Activated naive CD4-positive, alpha-beta T cell treated with anti-CD3 and anti-CD28 coated beads, Interleukin-2, amount 10 ng/mL, durations not matched to agents 7 days and 5 days (primary cell): Measurements from ENCODE around the gene CEP57L1.
"Not testable (repeated sequence)": the region's sequence is repeated elsewhere in the genome, so short reads cannot be mapped to it uniquely, and the experiment has no call there.

Source experiments
- CTCF ChIA-PET: fragments of 350-600 bp; sonication (Branson Sonifier 250); formaldehyde crosslinking; loops from one replicate; lab custom pipeline; 2021; ENCODE audit warnings: antibody characterized with exemption; lab: Charles Lee
- DNase-seq: peaks from one replicate; pipeline ENCODE4 v3.0.0-alpha.2; 2020
- H3K27ac Mint-ChIP-seq: one replicate; pipeline ENCODE4 v1.8.0; 2021; ENCODE audit warnings: mild to moderate bottlenecking, moderate library complexity, mixed read lengths
- H3K27me3 Mint-ChIP-seq: one replicate; pipeline ENCODE4 v1.8.0; 2021; ENCODE audit warnings: mild to moderate bottlenecking, mixed read lengths
- H3K36me3 Mint-ChIP-seq: one replicate; pipeline ENCODE4 v1.8.0; 2021; ENCODE audit warnings: mixed read lengths
- H3K4me1 Mint-ChIP-seq: one replicate; pipeline ENCODE4 v1.8.0; 2021; ENCODE audit warnings: mixed read lengths
- H3K4me3 Mint-ChIP-seq: one replicate; pipeline ENCODE4 v1.8.0; 2021; ENCODE audit warnings: mild to moderate bottlenecking, moderate library complexity, mixed read lengths
- H3K9me3 Mint-ChIP-seq: one replicate; pipeline ENCODE4 v1.8.0; 2021; ENCODE audit warnings: mixed read lengths

CEP57L1 gene

GRCh38 chr6:109143191-109143590, 47.9 kb downstream of the CEP57L1 start:
- CTCF ChIA-PET, result no interaction called here
- Mint-ChIP-seq H3K27ac (no peak overlapping the region), H3K9me3 (peaks cover 2% of the 10 kb centered on the region), H3K4me1 (no peaks in the 10 kb centered on the region), H3K27me3 (no peaks in the 10 kb centered on the region), H3K36me3 (peaks cover 18% of the 10 kb centered on the region), H3K4me3 (no peak overlapping the region)
- DNase-seq, result no peak

- H3K27ac Mint-ChIP-seq, CTCF ChIA-PET, H3K4me3 Mint-ChIP-seq, H3K4me1 Mint-ChIP-seq, H3K9me3 Mint-ChIP-seq, DNase-seq, H3K27me3 Mint-ChIP-seq: not testable (repeated sequence)
- peaks cover 27% of the 10 kb centered on the region for H3K36me3 Mint-ChIP-seq
Observed at GRCh38 chr6:109148251-109148650, 52.9 kb downstream of the CEP57L1 start.

- peaks cover 29% of the 10 kb centered on the region for H3K36me3 Mint-ChIP-seq
- H3K27me3 Mint-ChIP-seq, DNase-seq, H3K27ac Mint-ChIP-seq, H3K4me1 Mint-ChIP-seq, H3K4me3 Mint-ChIP-seq, H3K9me3 Mint-ChIP-seq, CTCF ChIA-PET: not testable (repeated sequence)
Observed at GRCh38 chr6:109148716-109149115, 53.4 kb downstream of the CEP57L1 start.

DNA sequence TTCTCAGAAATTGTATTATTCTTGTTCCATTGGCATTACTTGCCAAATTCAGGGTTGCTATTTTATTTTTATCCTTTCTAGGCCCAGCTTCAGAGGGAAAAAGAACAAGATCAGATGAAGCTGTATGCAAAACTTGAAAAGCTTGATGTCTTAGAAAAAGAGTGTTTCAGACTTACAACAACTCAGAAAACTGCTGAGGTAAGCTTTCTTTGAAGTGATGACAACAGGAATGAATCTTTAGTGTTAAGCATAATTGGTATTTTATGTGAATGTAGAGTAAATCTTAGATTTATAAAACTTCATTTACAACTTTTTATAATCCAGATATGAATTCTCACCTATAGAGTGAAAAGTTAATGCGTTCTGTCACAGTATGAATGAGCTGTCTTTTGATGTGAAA, 58.4 kb downstream of the CEP57L1 start:
- H3K9me3 Mint-ChIP-seq, result peaks cover 3% of the 10 kb centered on the region
- H3K27me3 Mint-ChIP-seq, result no peaks in the 10 kb centered on the region
- no peak for DNase-seq
- no peak overlapping the region for H3K27ac Mint-ChIP-seq
- CTCF ChIA-PET, result interaction anchor here (0.6 kb wide), 1 partner anchor 225 kb away, joined by 3 read pairs; no protein-coding TSS in a partner anchor
- H3K4me1 Mint-ChIP-seq, result no peaks in the 10 kb centered on the region
- no peak overlapping the region for H3K4me3 Mint-ChIP-seq
- H3K36me3 Mint-ChIP-seq, result peaks cover 33% of the 10 kb centered on the region

DNA sequence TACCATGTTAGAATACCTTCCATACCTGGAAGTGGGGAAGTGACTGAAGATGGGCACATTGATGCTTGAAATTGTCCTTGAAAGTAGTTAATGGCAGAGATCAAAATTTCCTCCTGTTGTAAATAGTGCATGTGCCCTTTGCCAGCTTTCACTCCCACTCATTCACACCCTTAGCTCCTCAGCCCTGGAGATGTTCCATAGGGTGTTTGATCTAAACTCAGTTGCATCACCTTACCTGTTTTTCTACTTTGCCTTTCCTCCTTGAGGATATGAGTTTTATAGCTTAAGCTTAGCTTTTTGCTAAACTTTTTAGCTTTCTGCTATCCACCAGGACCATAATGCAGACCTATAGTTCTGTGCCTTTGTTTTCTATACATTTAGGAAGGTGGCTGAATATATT, 69.0 kb downstream of the CEP57L1 start:
- H3K27me3 Mint-ChIP-seq, result no peaks in the 10 kb centered on the region
- DNase-seq, result no peak
- no peaks in the 10 kb centered on the region for H3K9me3 Mint-ChIP-seq
- no peak overlapping the region for H3K27ac Mint-ChIP-seq
- no peaks in the 10 kb centered on the region for H3K36me3 Mint-ChIP-seq
- CTCF ChIA-PET, result no interaction called here
- peaks cover 4% of the 10 kb centered on the region for H3K4me1 Mint-ChIP-seq
- H3K4me3 Mint-ChIP-seq, result no peak overlapping the region

GRCh38 chr6:109165392-109165974, 70.2 kb downstream of the CEP57L1 start:
- Mint-ChIP-seq H3K4me1 (peaks cover 4% of the 10 kb centered on the region), H3K36me3 (no peaks in the 10 kb centered on the region), H3K4me3 (no peak overlapping the region), H3K9me3 (no peaks in the 10 kb centered on the region), H3K27me3 (no peaks in the 10 kb centered on the region), H3K27ac (no peak overlapping the region)
- DNase-seq, result no peak
- CTCF ChIA-PET, result no interaction called here

- DNase-seq, result no peak
- H3K4me1 Mint-ChIP-seq, result peaks cover 4% of the 10 kb centered on the region
- no peak overlapping the region for H3K4me3 Mint-ChIP-seq
- H3K36me3 Mint-ChIP-seq, result no peaks in the 10 kb centered on the region
- H3K27me3 Mint-ChIP-seq, result no peaks in the 10 kb centered on the region
- CTCF ChIA-PET, result no interaction called here
- H3K9me3 Mint-ChIP-seq, result no peaks in the 10 kb centered on the region
- H3K27ac Mint-ChIP-seq, result no peak overlapping the region
Observed at GRCh38 chr6:109166673-109167072, 71.4 kb downstream of the CEP57L1 start.

- Mint-ChIP-seq H3K4me1 (peaks cover 4% of the 10 kb centered on the region), H3K4me3 (no peak overlapping the region), H3K27ac (no peak overlapping the region), H3K9me3 (no peaks in the 10 kb centered on the region), H3K27me3 (no peaks in the 10 kb centered on the region), H3K36me3 (no peaks in the 10 kb centered on the region)
- no peak for DNase-seq
- CTCF ChIA-PET, result no interaction called here
Observed at GRCh38 chr6:109167562-109167961, 72.3 kb downstream of the CEP57L1 start.

- Mint-ChIP-seq H3K27ac (no peak overlapping the region), H3K4me3 (no peak overlapping the region), H3K36me3 (no peaks in the 10 kb centered on the region), H3K9me3 (no peaks in the 10 kb centered on the region), H3K27me3 (no peaks in the 10 kb centered on the region), H3K4me1 (peaks cover 4% of the 10 kb centered on the region)
- CTCF ChIA-PET, result interaction anchor here (1.2 to 1.3 kb wide), 2 partner anchors 13 to 18 kb away, joined by 3 read pairs; no protein-coding TSS in a partner anchor
- DNase-seq, result no peak
Observed at GRCh38 chr6:109170333-109170732, 75.0 kb downstream of the CEP57L1 start.

GRCh38 chr6:109172101-109172746, 76.9 kb downstream of the CEP57L1 start:
- Mint-ChIP-seq H3K4me3 (no peak overlapping the region), H3K27ac (no peak overlapping the region), H3K27me3 (peaks cover 12% of the 10 kb centered on the region), H3K36me3 (no peaks in the 10 kb centered on the region), H3K9me3 (no peaks in the 10 kb centered on the region), H3K4me1 (peaks cover 4% of the 10 kb centered on the region)
- no peak for DNase-seq
- CTCF ChIA-PET, result no interaction called here

- CTCF ChIA-PET, result interaction anchor here (2.1 kb wide), 1 partner anchor 13 kb away, joined by 7 read pairs; no protein-coding TSS in a partner anchor
- Mint-ChIP-seq H3K9me3 (no peaks in the 10 kb centered on the region), H3K27me3 (peaks cover 13% of the 10 kb centered on the region), H3K4me1 (no peaks in the 10 kb centered on the region), H3K27ac (no peak overlapping the region), H3K4me3 (no peak overlapping the region), H3K36me3 (no peaks in the 10 kb centered on the region)
- no peak for DNase-seq
Observed at GRCh38 chr6:109174916-109175315, 79.6 kb downstream of the CEP57L1 start.

DNA sequence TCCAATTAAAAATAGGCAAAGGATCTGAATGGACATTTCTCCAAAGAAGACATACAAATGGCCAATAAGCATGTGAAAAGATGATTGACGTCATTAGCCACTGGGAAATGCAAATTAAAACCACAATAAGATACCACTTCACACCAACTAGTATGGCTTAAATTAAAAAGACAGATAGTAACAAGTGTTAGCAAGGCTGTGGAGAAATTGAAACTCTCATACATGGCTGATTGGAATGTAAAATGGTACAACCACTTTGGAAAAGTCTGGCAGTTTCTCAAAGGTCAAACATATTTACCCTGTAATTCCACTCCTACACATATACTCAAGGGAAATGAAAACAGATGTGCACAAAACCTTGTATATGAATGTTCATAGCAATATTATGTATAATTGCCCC, 83.6 kb downstream of the CEP57L1 start:
- H3K36me3 Mint-ChIP-seq, result no peaks in the 10 kb centered on the region
- CTCF ChIA-PET, result interaction anchor here (1.7 kb wide), 1 partner anchor 205 kb away, joined by 3 read pairs; no protein-coding TSS in a partner anchor
- DNase-seq, result no peak
- peaks cover 25% of the 10 kb centered on the region for H3K27me3 Mint-ChIP-seq
- no peak overlapping the region for H3K4me3 Mint-ChIP-seq
- H3K27ac Mint-ChIP-seq, result no peak overlapping the region
- H3K9me3 Mint-ChIP-seq, result no peaks in the 10 kb centered on the region
- H3K4me1 Mint-ChIP-seq, result no peaks in the 10 kb centered on the region

DNA sequence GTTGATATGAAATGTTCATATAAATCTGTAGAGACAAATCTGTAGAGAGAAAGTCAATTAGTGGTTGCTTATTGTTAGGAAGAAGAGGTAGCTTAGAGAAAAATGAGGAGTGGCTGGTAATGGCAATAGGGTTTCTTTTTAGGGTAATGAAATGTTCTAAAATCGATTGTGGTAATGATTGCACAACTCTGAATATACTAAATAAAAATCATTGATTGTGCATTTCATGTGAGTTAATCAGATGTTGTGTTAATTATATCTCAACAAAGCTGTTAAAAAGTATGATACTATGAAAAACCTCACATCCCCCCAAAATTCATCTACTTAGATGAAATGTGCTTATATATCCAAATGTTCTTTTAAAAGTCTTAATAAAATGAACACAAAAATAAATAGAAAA, 84.2 kb downstream of the CEP57L1 start:
- no peaks in the 10 kb centered on the region for H3K36me3 Mint-ChIP-seq
- no peak overlapping the region for H3K27ac Mint-ChIP-seq
- no peak overlapping the region for H3K4me3 Mint-ChIP-seq
- peaks cover 27% of the 10 kb centered on the region for H3K27me3 Mint-ChIP-seq
- no peak for DNase-seq
- no peaks in the 10 kb centered on the region for H3K9me3 Mint-ChIP-seq
- no peaks in the 10 kb centered on the region for H3K4me1 Mint-ChIP-seq
- CTCF ChIA-PET, result interaction anchor here (0.9 kb wide), 1 partner anchor 8 kb away, joined by 5 read pairs; no protein-coding TSS in a partner anchor

DNA sequence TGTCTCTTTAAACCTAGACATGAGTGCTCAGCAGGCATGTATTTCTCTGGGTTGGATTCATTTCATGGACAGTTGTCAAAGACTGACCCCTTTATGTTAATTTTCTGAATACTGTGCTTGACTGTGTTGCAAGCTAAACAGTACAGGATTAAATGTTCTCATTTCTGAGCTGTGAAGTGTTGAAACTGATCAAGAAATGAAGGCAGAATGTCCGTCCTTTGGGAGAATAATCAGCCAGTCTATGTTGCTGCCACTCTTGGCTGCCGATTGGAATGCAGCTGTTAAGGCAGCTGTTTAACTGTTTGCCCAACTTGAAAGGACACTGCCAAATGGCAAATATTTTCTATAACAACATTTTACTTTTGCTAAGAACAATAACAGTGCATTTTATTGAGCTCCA, 87.3 kb downstream of the CEP57L1 start:
- no peak overlapping the region for H3K4me3 Mint-ChIP-seq

More for the DNA sequence above, 87.3 kb downstream of the CEP57L1 start:
- no peaks in the 10 kb centered on the region for H3K9me3 Mint-ChIP-seq
- CTCF ChIA-PET, result interaction anchor here (0.7 to 2.6 kb wide), 5 partner anchors 9 to 343 kb away, joined by 3 to 14 read pairs (median 4); partner anchors contain the start of gene CD164
- no peaks in the 10 kb centered on the region for H3K4me1 Mint-ChIP-seq
- DNase-seq, result no peak
- H3K36me3 Mint-ChIP-seq, result no peaks in the 10 kb centered on the region
- no peak overlapping the region for H3K27ac Mint-ChIP-seq
- peaks cover 32% of the 10 kb centered on the region for H3K27me3 Mint-ChIP-seq
